ENCODE data around the gene AATK. TPM values are rescaled to one million over a fixed set of nuclear protein-coding genes. Genes with fewer than 3 reads are reported as not detected.

The AATK gene
- total and polyA plus RNA-seq, 9 of the 15 experiments (the other 6 are each of a cell fraction or from before 2014, with no cell fraction given) = 0.11 to 0.55 (median 0.38) TPM; not detected in 5

DNA sequence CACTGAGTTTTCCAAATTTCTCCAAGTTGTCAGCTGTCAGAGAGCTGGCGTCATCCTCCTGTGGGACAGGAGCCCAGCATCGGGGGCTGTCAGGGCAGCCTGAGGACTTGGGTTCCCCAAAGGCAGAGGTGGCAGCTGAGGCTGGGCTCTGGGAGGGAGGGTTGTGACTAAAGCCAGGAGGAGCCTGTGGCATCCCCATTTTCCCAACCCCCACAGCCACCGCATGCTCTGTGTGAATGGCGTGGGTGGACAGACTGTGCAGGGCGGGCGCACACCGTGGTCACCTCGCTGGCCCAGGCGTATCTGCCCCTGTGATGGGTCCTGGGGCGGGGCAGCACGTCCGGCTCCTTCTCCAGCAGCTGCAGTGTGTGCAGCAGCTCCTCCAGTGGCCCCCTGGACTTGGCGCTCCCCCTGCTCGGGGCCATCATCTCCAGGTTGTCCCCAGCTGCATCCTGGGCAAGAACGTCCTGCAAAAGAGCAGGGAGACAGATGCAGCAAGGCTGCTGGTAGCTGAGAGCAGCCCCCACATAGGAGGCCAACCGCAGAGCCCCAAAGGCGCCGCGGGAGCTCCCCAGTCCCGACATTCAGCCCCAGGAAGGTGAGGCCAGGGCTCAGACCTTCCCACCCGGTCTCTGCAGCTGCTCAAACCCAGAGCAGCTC, 31.9 kb upstream of the AATK start:
- H3K4me2 ChIP-seq (ENCODE audit: insufficient read depth, low read length) = no peak overlapping the region
- H3K9me3 ChIP-seq (replicated peaks; ENCODE audit: control insufficient read depth, insufficient read depth, low read depth, low read length) = no peaks in the 10 kb centered on the region
- peaks cover 4% of the 10 kb centered on the region; the same call in 2 of the 3 replicates for H3K36me3 ChIP-seq (ENCODE audit: control insufficient read depth, insufficient read depth, low read length)
- TF ChIP-seq PYGO2 (tag; IDR thresholded peaks at IDR 0.05) = no peak
- TF ChIP-seq ZNF354B (CRISPR knock-in tag; IDR thresholded peaks at IDR 0.05) = no peak
- TF ChIP-seq PHB2 (IDR thresholded peaks at IDR 0.05; ENCODE audit: low read depth) = no peak
- TF ChIP-seq, protein P1, sequence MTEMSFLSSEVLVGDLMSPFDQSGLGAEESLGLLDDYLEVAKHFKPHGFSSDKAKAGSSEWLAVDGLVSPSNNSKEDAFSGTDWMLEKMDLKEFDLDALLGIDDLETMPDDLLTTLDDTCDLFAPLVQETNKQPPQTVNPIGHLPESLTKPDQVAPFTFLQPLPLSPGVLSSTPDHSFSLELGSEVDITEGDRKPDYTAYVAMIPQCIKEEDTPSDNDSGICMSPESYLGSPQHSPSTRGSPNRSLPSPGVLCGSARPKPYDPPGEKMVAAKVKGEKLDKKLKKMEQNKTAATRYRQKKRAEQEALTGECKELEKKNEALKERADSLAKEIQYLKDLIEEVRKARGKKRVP (CRISPR knock-in tag; IDR thresholded peaks at IDR 0.05) = no peak
- no peak for TF ChIP-seq ARID2 (IDR thresholded peaks at IDR 0.05)
- peak; percentile 33; the same call in 1 of the 2 replicates for TF ChIP-seq POLR2G (IDR thresholded peaks at IDR 0.05; ENCODE audit: low read depth, low read length)
- intact Hi-C loops (cut with micrococcal nuclease) (no loop called here), in situ Hi-C loops (cut with MboI) (no loop called here)
- H3K27me3 ChIP-seq (ENCODE audit: control insufficient read depth in 2 of 2, insufficient read depth in 2 of 2, low read length in 2 of 2) = no peaks in the 10 kb centered on the region
- DNase-seq (ENCODE audit: extremely low read depth in 1 of 4, low spot score in 3 of 4) (no peak), FAIRE-seq (no peak), ATAC-seq (no peak)
- H3K79me2 ChIP-seq (ENCODE audit: control insufficient read depth, insufficient read depth, low read length) = no peaks in the 10 kb centered on the region
- peaks cover 3% of the 10 kb centered on the region for H3K9me1 ChIP-seq (ENCODE audit: control insufficient read depth, insufficient read depth, low read length)
- H3K9ac ChIP-seq (ENCODE audit: insufficient read depth in 1 of 2, low read depth in 2 of 2, low read length in 2 of 2) = 0 out of 4 replicates have a peak overlapping the region, but pooled peaks of 1 of the 2 experiments have one; percentile 17
- no peak overlapping the region for H2AFZ ChIP-seq (ENCODE audit: low read depth, low read length)
- H3K4me3 ChIP-seq = no peak overlapping the region
- peaks cover 13 to 50% of the 10 kb centered on the region in 2 experiments for H3K4me1 ChIP-seq (replicated peaks in 1 of 2; ENCODE audit: control insufficient read depth in 2 of 2, insufficient read depth in 2 of 2, low read length in 2 of 2)
- WGBS (ENCODE audit: insufficient coverage, low coverage, missing lambda C conversion rate) = 75% methylated on average over 18 of the region's 21 CpGs
- ChIA-PET POLR2A (interaction anchor here (0.6 to 1.9 kb wide), 3 partner anchors 9 to 54 kb away, joined by 3 to 6 read pairs (median 4); no protein-coding TSS in a partner anchor), CTCF (ENCODE audit: low intra/inter-chr PET ratio) (no interaction called here)
- H3K27ac ChIP-seq (ENCODE audit: extremely low read depth, low read depth, low read length) = no peak overlapping the region
- no TSS peak for BruUV-seq (replicated peaks)
- no peaks in the 10 kb centered on the region for H4K20me1 ChIP-seq (replicated peaks; ENCODE audit: control insufficient read depth, insufficient read depth, low read length)
